BE2C (cell line): ENCODE data around the gene GTPBP6.

Source experiments
- DNase-seq: peaks from one replicate; pipeline ENCODE4 v3.0.0-alpha.2; 2020
- H3K27me3 ChIP-seq: fragments of 250-450 bp; sonication (Bioruptor Pico); 2 replicates; pipeline ENCODE4 v1.5.1; 2020; ENCODE audit warnings: mild to moderate bottlenecking
- H3K36me3 ChIP-seq: fragments of 250-450 bp; sonication (Bioruptor Pico); 2 replicates; pipeline ENCODE4 v1.5.1; 2020; ENCODE audit warnings: mild to moderate bottlenecking
- H3K4me1 ChIP-seq: fragments of 250-450 bp; sonication (Bioruptor Pico); 2 replicates; pipeline ENCODE4 v1.5.1; 2020
- H3K4me3 ChIP-seq: 2 replicates; pipeline ENCODE4 v1.5.1; 2011; ENCODE audit warnings: low read depth, low read length
- H3K9me3 ChIP-seq: fragments of 250-450 bp; sonication (Bioruptor Pico); 2 replicates; pipeline ENCODE4 v1.5.1; 2020
- TF ChIP-seq, protein P1 (sequence below): IDR thresholded peaks from 2 replicates; pipeline ENCODE4 v1.5.1; 2012; ENCODE audit warnings: mild to moderate bottlenecking, low read depth, low read length

Gene GTPBP6

DNA sequence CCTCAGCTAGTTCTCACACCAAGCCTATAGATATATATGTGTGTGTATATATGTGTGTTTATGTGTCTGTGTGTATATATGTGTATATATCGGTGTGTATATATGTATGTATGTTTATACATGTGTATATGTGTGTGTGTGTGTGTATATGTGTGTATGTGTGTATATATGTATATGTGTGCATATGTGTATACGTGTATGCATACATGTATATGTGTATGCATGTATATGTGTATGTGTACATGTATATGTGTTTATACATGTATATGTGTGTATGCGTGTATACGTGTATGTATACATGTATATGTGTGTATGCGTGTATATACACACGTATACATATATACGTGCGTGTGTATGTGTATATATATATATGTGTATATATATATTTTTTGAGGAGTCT is 18.3 kb downstream of the GTPBP6 start:
- Histone ChIP-seq H3K9me3 (no peaks in the 10 kb centered on the region), H3K36me3 (no peaks in the 10 kb centered on the region; the same call in 1 of the 2 replicates), H3K4me1 (no peaks in the 10 kb centered on the region), H3K4me3 (no peak overlapping the region), H3K27me3 (no peaks in the 10 kb centered on the region)
- no peak for DNase-seq
- TF ChIP-seq, protein P1, sequence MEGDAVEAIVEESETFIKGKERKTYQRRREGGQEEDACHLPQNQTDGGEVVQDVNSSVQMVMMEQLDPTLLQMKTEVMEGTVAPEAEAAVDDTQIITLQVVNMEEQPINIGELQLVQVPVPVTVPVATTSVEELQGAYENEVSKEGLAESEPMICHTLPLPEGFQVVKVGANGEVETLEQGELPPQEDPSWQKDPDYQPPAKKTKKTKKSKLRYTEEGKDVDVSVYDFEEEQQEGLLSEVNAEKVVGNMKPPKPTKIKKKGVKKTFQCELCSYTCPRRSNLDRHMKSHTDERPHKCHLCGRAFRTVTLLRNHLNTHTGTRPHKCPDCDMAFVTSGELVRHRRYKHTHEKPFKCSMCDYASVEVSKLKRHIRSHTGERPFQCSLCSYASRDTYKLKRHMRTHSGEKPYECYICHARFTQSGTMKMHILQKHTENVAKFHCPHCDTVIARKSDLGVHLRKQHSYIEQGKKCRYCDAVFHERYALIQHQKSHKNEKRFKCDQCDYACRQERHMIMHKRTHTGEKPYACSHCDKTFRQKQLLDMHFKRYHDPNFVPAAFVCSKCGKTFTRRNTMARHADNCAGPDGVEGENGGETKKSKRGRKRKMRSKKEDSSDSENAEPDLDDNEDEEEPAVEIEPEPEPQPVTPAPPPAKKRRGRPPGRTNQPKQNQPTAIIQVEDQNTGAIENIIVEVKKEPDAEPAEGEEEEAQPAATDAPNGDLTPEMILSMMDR = no peak

DNA sequence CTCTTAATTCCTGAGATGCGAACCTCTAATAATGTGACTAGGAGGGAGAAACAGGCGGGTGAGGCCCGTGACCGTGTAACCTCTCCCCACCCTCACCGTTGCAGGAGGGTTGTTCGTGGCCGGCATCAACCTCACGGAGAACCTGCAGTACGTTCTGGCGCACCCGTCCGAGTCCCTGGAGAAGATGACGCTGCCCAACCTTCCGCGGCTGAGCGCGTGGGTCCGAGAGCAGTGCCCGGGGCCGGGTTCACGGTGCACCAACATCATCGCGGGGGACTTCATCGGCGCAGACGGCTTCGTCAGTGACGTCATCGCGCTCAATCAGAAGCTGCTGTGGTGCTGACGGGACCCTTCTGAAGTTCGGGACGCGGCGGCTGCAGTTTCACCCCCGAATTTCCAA is 19.6 kb downstream of the GTPBP6 start:
- H3K9me3 ChIP-seq = no peaks in the 10 kb centered on the region
- no peaks in the 10 kb centered on the region for H3K27me3 ChIP-seq
- TF ChIP-seq, protein P1 = no peak
- no peak for DNase-seq
- H3K4me1 ChIP-seq = no peaks in the 10 kb centered on the region
- no peaks in the 10 kb centered on the region; the same call in 1 of the 2 replicates for H3K36me3 ChIP-seq
- H3K4me3 ChIP-seq = no peak overlapping the region

DNA sequence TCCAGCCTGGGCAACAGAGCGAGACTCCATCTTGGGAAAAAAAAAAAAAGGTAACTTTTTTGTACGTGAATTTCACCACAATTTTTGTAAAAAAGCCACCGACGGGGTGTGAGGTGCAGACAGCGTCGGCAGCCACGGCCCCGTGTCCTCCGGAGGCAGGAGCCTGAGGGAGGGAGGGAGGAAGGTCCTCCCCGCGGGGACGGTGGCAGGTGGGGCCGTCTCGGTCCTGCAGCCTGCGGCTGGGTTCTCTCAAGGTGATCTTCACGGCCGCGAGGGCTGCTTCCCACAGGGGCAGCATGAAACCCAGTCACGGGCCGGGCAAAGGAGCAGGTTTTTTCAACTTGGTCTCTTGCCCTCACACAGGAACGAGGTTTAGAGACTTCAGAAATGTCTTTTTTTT is 23.5 kb downstream of the GTPBP6 start:
- peaks cover 10% of the 10 kb centered on the region for H3K36me3 ChIP-seq
- H3K27me3 ChIP-seq = no peaks in the 10 kb centered on the region
- no peak overlapping the region for H3K4me3 ChIP-seq
- H3K4me1 ChIP-seq = no peaks in the 10 kb centered on the region
- no peak for DNase-seq
- H3K9me3 ChIP-seq = no peaks in the 10 kb centered on the region
- TF ChIP-seq, protein P1 = no peak

DNA sequence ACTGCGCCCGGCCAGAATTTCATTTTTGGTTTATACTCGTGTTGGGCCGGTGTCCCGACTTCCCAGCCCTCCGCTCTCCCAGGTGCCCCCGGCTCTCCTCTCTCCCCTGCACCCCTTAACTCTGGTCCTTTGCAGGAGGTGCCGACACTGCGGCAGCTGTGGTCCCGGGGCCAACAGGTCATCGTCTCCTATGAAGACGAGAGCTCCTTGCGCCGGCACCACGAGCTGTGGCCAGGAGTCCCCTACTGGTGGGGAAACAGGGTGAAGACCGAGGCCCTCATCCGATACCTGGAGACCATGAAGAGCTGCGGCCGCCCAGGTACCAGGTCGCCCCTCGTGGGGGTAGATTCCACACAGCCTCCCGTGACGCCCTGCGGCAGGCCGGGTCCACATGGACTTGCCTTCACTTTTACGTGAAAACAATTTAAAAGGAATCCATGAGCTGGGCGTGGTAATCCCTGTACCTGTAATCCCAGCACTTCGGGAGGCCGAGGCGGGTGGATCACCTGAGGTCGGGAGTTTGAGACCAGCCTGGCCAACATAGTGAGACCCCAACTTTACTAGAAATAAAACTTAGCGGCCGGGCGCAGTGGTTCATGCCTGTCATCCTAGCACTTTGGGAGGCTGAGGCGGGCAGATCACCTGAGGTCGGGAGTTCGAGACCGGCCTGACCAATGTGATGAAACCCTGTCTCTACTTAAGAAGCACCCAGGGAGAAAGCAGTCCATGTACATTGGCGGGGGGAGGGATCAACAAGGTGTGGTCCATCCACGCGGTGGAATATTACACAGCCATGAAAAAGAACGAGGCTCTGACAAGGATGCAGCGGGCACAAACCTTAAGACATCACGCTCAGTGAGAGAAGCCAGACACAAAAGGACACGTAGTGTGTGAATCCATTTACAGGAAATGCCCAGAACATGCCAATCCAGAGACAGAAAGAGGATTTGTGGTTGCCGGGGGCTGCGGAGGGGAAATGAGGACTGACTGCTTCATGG is 25.4 kb downstream of the GTPBP6 start:
- Histone ChIP-seq H3K9me3 (no peaks in the 10 kb centered on the region), H3K4me1 (no peaks in the 10 kb centered on the region), H3K36me3 (peaks cover 10% of the 10 kb centered on the region), H3K4me3 (no peak overlapping the region), H3K27me3 (no peaks in the 10 kb centered on the region)
- TF ChIP-seq, protein P1 = no peak
- no peak for DNase-seq

DNA sequence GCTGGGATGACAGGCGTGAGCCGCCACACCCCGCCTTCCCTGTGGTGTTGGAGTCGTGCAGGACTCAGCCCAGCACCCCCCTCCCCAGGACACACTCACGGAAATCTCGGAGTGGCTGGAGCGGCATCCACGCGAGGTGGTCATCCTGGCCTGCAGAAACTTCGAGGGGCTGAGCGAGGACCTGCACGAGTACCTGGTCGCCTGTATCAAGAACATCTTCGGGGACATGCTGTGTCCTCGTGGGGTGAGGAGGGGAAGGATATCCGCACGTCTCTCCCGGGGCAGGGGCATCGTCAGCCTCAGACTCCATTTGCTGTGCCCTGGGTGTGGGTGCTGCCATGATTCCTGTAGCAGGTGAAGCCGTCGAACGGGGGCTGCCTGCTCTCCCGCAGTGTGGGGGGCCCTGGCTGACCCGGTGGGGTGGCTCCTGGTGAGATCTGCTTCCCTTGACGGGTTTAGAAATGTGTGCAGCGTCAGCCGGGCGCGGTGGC is 27.1 kb downstream of the GTPBP6 start:
- H3K9me3 ChIP-seq = no peaks in the 10 kb centered on the region
- H3K4me3 ChIP-seq = no peak overlapping the region
- no peak for DNase-seq
- H3K27me3 ChIP-seq = no peaks in the 10 kb centered on the region
- H3K4me1 ChIP-seq = no peaks in the 10 kb centered on the region
- H3K36me3 ChIP-seq = peaks cover 10% of the 10 kb centered on the region
- TF ChIP-seq, protein P1 = no peak
